ENCODE measurements around the gene RPL31. TPM values are rescaled to one million over a fixed set of nuclear protein-coding genes. Genes with fewer than 3 reads are reported as not detected.

RPL31 gene
- total and polyA plus RNA-seq, 12 donors: 610 to 4,595 (median 717) TPM

- H3K4me3 ChIP-seq: no peak overlapping the region
- DNase-seq: no peak
- H3K4me1 ChIP-seq: no peaks in the 10 kb centered on the region
- ATAC-seq: no peak
- TF ChIP-seq CTCF (IDR thresholded peaks at IDR 0.05): no peak
- H3K9me3 ChIP-seq: no peaks in the 10 kb centered on the region
- H3K27me3 ChIP-seq: no peaks in the 10 kb centered on the region
- peaks cover 0 to 85% (median 34%) of the 10 kb centered on the region in 9 donors for H3K36me3 ChIP-seq
- H3K27ac ChIP-seq: no peak overlapping the region
- intact Hi-C loops (cut with DNase I): no loop called here
- 92 to 94% methylated on average over 28 of the region's 28 CpGs for WGBS, 2 donors
Observed at GRCh38 chr2:100968146-100969145, 33.6 kb upstream of the RPL31 start.

GRCh38 chr2:100969998-100970397 lies 32.1 kb upstream of the RPL31 start:
- intact Hi-C loops (cut with DNase I): no loop called here

GRCh38 chr2:100971221-100971620 lies 30.9 kb upstream of the RPL31 start:
- no peak for ATAC-seq

More at GRCh38 chr2:100969998-100970397, 32.1 kb upstream of the RPL31 start:
- Histone ChIP-seq H3K27ac (no peak overlapping the region), H3K4me3 (no peak overlapping the region), H3K27me3 (no peaks in the 10 kb centered on the region), H3K9me3 (no peaks in the 10 kb centered on the region), H3K36me3 (peaks cover 0 to 92% (median 41%) of the 10 kb centered on the region in 9 donors), H3K4me1 (no peaks in the 10 kb centered on the region)
- no peak for DNase-seq
- TF ChIP-seq CTCF (IDR thresholded peaks at IDR 0.05): no peak
- 95 to 97% methylated on average over 7 of the region's 7 CpGs for WGBS, 2 donors
- no peak for ATAC-seq

GRCh38 chr2:100972452-100972851 lies 29.6 kb upstream of the RPL31 start:
- TF ChIP-seq CTCF (IDR thresholded peaks at IDR 0.05): no peak
- Histone ChIP-seq H3K27ac (no peak overlapping the region), H3K4me3 (no peak overlapping the region), H3K4me1 (no peaks in the 10 kb centered on the region), H3K27me3 (no peaks in the 10 kb centered on the region), H3K9me3 (no peaks in the 10 kb centered on the region), H3K36me3 (peaks cover 0 to 99% (median 53%) of the 10 kb centered on the region in 9 donors)
- DNase-seq (no peak), ATAC-seq (no peak)
- intact Hi-C loops (cut with DNase I): no loop called here
- 91 to 92% methylated on average over 7 of the region's 7 CpGs for WGBS, 2 donors

More at GRCh38 chr2:100971221-100971620, 30.9 kb upstream of the RPL31 start:
- intact Hi-C loops (cut with DNase I): no loop called here
- no peaks in the 10 kb centered on the region for H3K9me3 ChIP-seq
- H3K4me1 ChIP-seq: no peaks in the 10 kb centered on the region
- H3K36me3 ChIP-seq: peaks cover 0 to 95% (median 51%) of the 10 kb centered on the region in 9 donors
- DNase-seq: no peak
- H3K27ac ChIP-seq: no peak overlapping the region
- no peak overlapping the region for H3K4me3 ChIP-seq
- no peak for TF ChIP-seq CTCF (IDR thresholded peaks at IDR 0.05)
- no peaks in the 10 kb centered on the region for H3K27me3 ChIP-seq
- WGBS, 2 donors: 77 to 78% methylated on average over 9 of the region's 9 CpGs
